B cell (primary cell): ENCODE measurements around the gene B3GNT9. TPM values are rescaled to one million over a fixed set of nuclear protein-coding genes. Genes with fewer than 3 reads are reported as not detected.
A peak's percentile ranks its signal among the peaks of the same experiment; 100 is the strongest.

Experiments
- ATAC-seq: fragments of 200-7000 bp; cut with Tn5 transposase; one replicate; pipeline ENCODE4 v1.10.0; 2021; ENCODE audit warnings: low read depth, mild to moderate bottlenecking, moderate number of reproducible peaks, moderate library complexity
- CTCF ChIA-PET: fragments of 350-600 bp; sonication (Branson Sonifier 250); formaldehyde crosslinking; loops from one replicate; lab custom pipeline; 2021; ENCODE audit warnings: antibody characterized with exemption, inconsistent platforms; lab: Charles Lee
- POLR2A ChIA-PET: fragments of 350-600 bp; sonication (Branson Sonifier 250); formaldehyde crosslinking; loops from one replicate; lab custom pipeline; 2021; ENCODE audit warnings: antibody characterized with exemption; lab: Charles Lee
- DNase-seq: peaks from one replicate; pipeline ENCODE4 v3.0.0; 2013
- H2AFZ ChIP-seq: 2 replicates; pipeline ENCODE4 v1.6.1; 2012; ENCODE audit warnings: mild to moderate bottlenecking, low read depth, low read length; ENCODE audit not compliant: insufficient read depth, poor library complexity, severe bottlenecking
- H3K27ac ChIP-seq, 2 donors: 1 replicate in 1 of 2; 2 replicates in 1 of 2; pipeline ENCODE4 v1.5.1; 2012 to 2013; ENCODE audit warnings: low read length in 2 of 2, mild to moderate bottlenecking in 2 of 2, moderate library complexity in 1 of 2
- H3K27me3 ChIP-seq, 4 experiments: fragments of 200-600 bp in 1 of 4; sonication (generic) in 1 of 4; replicated peaks in 1 of 4; 1 replicate in 2 of 4; 2 replicates in 2 of 4; pipeline versions ENCODE4 v1.6.1 to v1.7.0; 2013 to 2016; ENCODE audit warnings: low read length in 3 of 4, mild to moderate bottlenecking in 2 of 4, mixed read lengths in 1 of 4, moderate library complexity in 1 of 4; ENCODE audit not compliant: insufficient read depth in 4 of 4, control insufficient read depth in 3 of 4; ENCODE audit errors: control extremely low read depth in 1 of 4
- H3K36me3 ChIP-seq, 2 experiments: replicated peaks in 1 of 2; 1 replicate in 1 of 2; 2 replicates in 1 of 2; pipeline versions ENCODE4 v1.6.1 to v1.7.1; 2013; ENCODE audit warnings: low read length in 1 of 2; ENCODE audit not compliant: insufficient read depth in 2 of 2, control insufficient read depth in 1 of 2; ENCODE audit errors: control extremely low read depth in 1 of 2, extremely low read depth in 1 of 2
- H3K4me1 ChIP-seq, 2 donors: fragments of 200-600 bp in 1 of 2; sonication (generic) in 1 of 2; 1 replicate in 1 of 2; 2 replicates in 1 of 2; pipeline versions ENCODE4 v1.5.1 to v1.6.1; 2013 to 2017; ENCODE audit warnings: low read length in 2 of 2; ENCODE audit not compliant: control insufficient read depth in 2 of 2, insufficient read depth in 2 of 2
- H3K4me2 ChIP-seq: replicated peaks from 2 replicates; pipeline ENCODE3; 2012; ENCODE audit warnings: mild to moderate bottlenecking, low read depth, low read length; ENCODE audit not compliant: poor library complexity, severe bottlenecking
- H3K4me3 ChIP-seq, 5 experiments: fragments of 200-600 bp in 1 of 5; sonication (generic) in 1 of 5; 1 replicate in 3 of 5; 2 replicates in 2 of 5; pipeline versions ENCODE4 v1.5.1 to v1.7.0; 2011 to 2016; ENCODE audit warnings: low read length in 4 of 5, mild to moderate bottlenecking in 4 of 5, low read depth in 2 of 5, control low read depth in 1 of 5, moderate library complexity in 1 of 5; ENCODE audit not compliant: insufficient read depth in 1 of 5; ENCODE audit errors: control extremely low read depth in 1 of 5, extremely low read depth in 1 of 5
- H3K79me2 ChIP-seq: fragments of 200-600 bp; sonication (generic); one replicate; pipeline ENCODE4 v1.6.0; 2016; ENCODE audit warnings: low read length; ENCODE audit not compliant: control insufficient read depth, insufficient read depth
- H3K9ac ChIP-seq: fragments of 200-600 bp; sonication (generic); 2 replicates; pipeline ENCODE4 v1.6.1; 2017; ENCODE audit warnings: mild to moderate bottlenecking, low read length, moderate library complexity
- H3K9me3 ChIP-seq, 3 donors: one replicate each; pipeline versions ENCODE4 v1.6.1 to v1.7.1; 2013; ENCODE audit warnings: low read length in 2 of 3; ENCODE audit not compliant: control insufficient read depth in 2 of 3, insufficient read depth in 1 of 3; ENCODE audit errors: control extremely low read depth in 1 of 3
- H4K20me1 ChIP-seq: 2 replicates; pipeline ENCODE4 v1.6.0; 2012; ENCODE audit warnings: mild to moderate bottlenecking, low read length; ENCODE audit not compliant: insufficient read depth, control insufficient read depth, poor library complexity, severe bottlenecking
- H3K27ac Mint-ChIP-seq: one replicate; pipeline ENCODE4 v1.8.0; 2021; ENCODE audit warnings: mixed read lengths
- H3K27me3 Mint-ChIP-seq: one replicate; pipeline ENCODE4 v1.8.0; 2021; ENCODE audit warnings: mixed read lengths
- H3K4me1 Mint-ChIP-seq: one replicate; pipeline ENCODE4 v1.8.0; 2021; ENCODE audit warnings: mixed read lengths
- H3K4me3 Mint-ChIP-seq: one replicate; pipeline ENCODE4 v1.8.0; 2021; ENCODE audit warnings: mixed read lengths
- H3K9me3 Mint-ChIP-seq: one replicate; pipeline ENCODE4 v1.8.0; 2022; ENCODE audit warnings: mixed read lengths; ENCODE audit not compliant: insufficient read depth
- EZH2 ChIP-seq: IDR thresholded peaks from 2 replicates; pipeline ENCODE4 v1.6.1; 2012; ENCODE audit warnings: borderline replicate concordance, low read depth, mild to moderate bottlenecking, moderate library complexity, low read length; ENCODE audit not compliant: insufficient read depth, poor library complexity, severe bottlenecking
- WGBS: methylation state at CpG from one replicate; pipeline ENCODE4 v1.1.5; 2013; ENCODE audit warnings: missing lambda C conversion rate; ENCODE audit not compliant: insufficient coverage; 5-methylcytosine and 5-hydroxymethylcytosine counted together
- intact Hi-C: fragments of 100-400 bp; cut with micrococcal nuclease; formaldehyde crosslinking; loops from one replicate; pipeline ENCODE4 v1.10.0; 2022
- polyA plus RNA-seq: library from polyadenylated mRNA; depleted of rRNA; stranded (reverse); fragments of >200 nt; gene quantifications from 2 replicates; pipeline ENCODE4 v1.2.3, GENCODE V29; 2012
- total RNA-seq, 2 donors: library from RNA; stranded (reverse); fragments of 120-200 nt in 1 of 2; gene quantifications; 1 replicate in 1 of 2; 2 replicates in 1 of 2; pipeline versions ENCODE4 v1.2.3 to v1.2.4, GENCODE V29; 2013 to 2022
- TF ChIP-seq, protein P1 (sequence below): fragments of 200-600 bp; IDR thresholded peaks from one replicate; pipeline ENCODE4 v1.8.0; 2022; ENCODE audit warnings: antibody characterized with exemption, mild to moderate bottlenecking

Gene B3GNT9
- total and polyA plus RNA-seq, 2 donors (not counting 1 experiment from before 2014, with no cell fraction given), result 1.6 to 2.5 TPM

DNA sequence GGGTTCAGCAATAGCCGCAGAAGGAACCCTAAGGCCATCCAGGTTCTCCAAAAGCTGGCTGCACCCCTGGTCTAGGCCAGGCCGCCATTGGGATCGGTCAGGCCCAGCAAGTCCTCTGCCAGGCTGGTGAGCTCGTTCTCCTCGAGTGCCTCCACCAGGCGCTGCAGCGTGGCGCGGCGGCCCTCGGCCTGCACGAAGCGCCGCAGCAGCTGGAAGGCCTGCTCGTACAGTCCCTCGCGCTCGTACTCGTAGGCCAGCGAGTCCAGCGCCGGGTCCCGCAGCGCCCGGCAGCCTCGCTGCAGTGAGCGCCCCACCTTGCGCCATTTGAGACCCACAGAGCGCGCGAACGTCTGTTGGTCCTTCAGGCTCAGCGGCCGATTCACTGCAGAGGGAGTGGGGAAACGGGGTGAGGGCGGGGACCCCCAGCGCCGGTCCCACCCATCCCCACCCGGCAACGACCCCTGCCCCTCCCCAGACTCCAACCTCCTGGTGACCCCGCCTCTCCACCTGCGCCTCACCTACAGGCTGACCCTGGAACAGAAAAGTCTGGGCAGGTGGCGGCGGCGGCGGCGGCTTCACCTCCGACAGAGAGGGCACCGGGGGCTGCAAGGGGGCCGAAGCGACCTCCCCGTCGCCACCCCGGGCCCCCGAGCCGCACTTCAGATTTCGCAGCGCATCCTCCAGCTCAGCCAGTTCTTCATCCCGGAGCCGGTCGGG is 3.9 kb upstream of the B3GNT9 start:
- peak; percentile 35 for DNase-seq
- intact Hi-C loops, result loop anchor here (1.0 to 2.0 kb wide), 4 partner anchors 45 to 207 kb away; partner anchors contain the start of gene PHAF1
- Histone ChIP-seq H4K20me1 (peaks cover 51% of the 10 kb centered on the region), H3K4me1 (peaks cover 37 to 46% of the 10 kb centered on the region in 2 donors), H3K79me2 (no peaks in the 10 kb centered on the region), H3K4me2 (peak overlapping the region; percentile 71), H3K27me3 (peaks cover 0 to 25% (median 7%) of the 10 kb centered on the region in 4 experiments), H3K9me3 (peaks cover 0 to 10% (median 0%) of the 10 kb centered on the region in 3 donors), H3K4me3 (peak overlapping the region in 2 of 5 experiments; percentile 8 to 29), H3K9ac (no peak overlapping the region), H3K27ac (no peak overlapping the region), H2AFZ (peak overlapping the region; percentile 9), H3K36me3 (no peaks in the 10 kb centered on the region)
- no peak overlapping the region for H3K27ac Mint-ChIP-seq
- H3K9me3 Mint-ChIP-seq, result no peaks in the 10 kb centered on the region
- TF ChIP-seq, protein P1, sequence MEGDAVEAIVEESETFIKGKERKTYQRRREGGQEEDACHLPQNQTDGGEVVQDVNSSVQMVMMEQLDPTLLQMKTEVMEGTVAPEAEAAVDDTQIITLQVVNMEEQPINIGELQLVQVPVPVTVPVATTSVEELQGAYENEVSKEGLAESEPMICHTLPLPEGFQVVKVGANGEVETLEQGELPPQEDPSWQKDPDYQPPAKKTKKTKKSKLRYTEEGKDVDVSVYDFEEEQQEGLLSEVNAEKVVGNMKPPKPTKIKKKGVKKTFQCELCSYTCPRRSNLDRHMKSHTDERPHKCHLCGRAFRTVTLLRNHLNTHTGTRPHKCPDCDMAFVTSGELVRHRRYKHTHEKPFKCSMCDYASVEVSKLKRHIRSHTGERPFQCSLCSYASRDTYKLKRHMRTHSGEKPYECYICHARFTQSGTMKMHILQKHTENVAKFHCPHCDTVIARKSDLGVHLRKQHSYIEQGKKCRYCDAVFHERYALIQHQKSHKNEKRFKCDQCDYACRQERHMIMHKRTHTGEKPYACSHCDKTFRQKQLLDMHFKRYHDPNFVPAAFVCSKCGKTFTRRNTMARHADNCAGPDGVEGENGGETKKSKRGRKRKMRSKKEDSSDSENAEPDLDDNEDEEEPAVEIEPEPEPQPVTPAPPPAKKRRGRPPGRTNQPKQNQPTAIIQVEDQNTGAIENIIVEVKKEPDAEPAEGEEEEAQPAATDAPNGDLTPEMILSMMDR, result no peak
- H3K27me3 Mint-ChIP-seq, result peaks cover 4% of the 10 kb centered on the region
- CTCF ChIA-PET, result interaction anchor here (0.6 to 2.6 kb wide), 61 partner anchors 9 to 597 kb away, joined by 3 to 27 read pairs (median 4); partner anchors contain the start of genes ATP6V0D1, CBFB, CES3 and NOL3
- H3K4me1 Mint-ChIP-seq, result peaks cover 48% of the 10 kb centered on the region
- WGBS, result 56% methylated on average over 53 of the region's 61 CpGs
- ATAC-seq, result no peak
- POLR2A ChIA-PET, result interaction anchor here (0.5 to 1.0 kb wide), 4 partner anchors 9 to 239 kb away, joined by 3 to 9 read pairs (median 4); no protein-coding TSS in a partner anchor
- H3K4me3 Mint-ChIP-seq, result peak overlapping the region; percentile 72

GRCh38 chr16:67151431-67152097 is 766 bp upstream of the B3GNT9 start:
- Histone ChIP-seq H3K79me2 (no peaks in the 10 kb centered on the region), H3K4me2 (no peak overlapping the region), H3K36me3 (peaks cover 0 to 19% of the 10 kb centered on the region in 2 experiments), H3K4me3 (no peak overlapping the region), H2AFZ (no peak overlapping the region), H4K20me1 (peaks cover 29% of the 10 kb centered on the region), H3K4me1 (peaks cover 21 to 26% of the 10 kb centered on the region in 2 donors), H3K9me3 (peaks cover 0 to 22% (median 0%) of the 10 kb centered on the region in 3 donors), H3K27me3 (peaks cover 0 to 36% (median 10%) of the 10 kb centered on the region in 4 experiments), H3K27ac (no peak overlapping the region), H3K9ac (no peak overlapping the region)
- intact Hi-C loops, result loop anchor here (1.0 kb wide), 1 partner anchor 169 kb away; no protein-coding TSS in a partner anchor
- ATAC-seq (no peak), DNase-seq (no peak)
- no peak for TF ChIP-seq EZH2
- TF ChIP-seq, protein P1, result no peak
- no peaks in the 10 kb centered on the region for H3K9me3 Mint-ChIP-seq
- no peak overlapping the region for H3K27ac Mint-ChIP-seq
- 75% methylated on average over 7 of the region's 8 CpGs for WGBS
- ChIA-PET POLR2A (no interaction called here), CTCF (interaction anchor here (0.8 to 1.5 kb wide), 5 partner anchors 18 to 193 kb away, joined by 3 to 4 read pairs (median 4); partner anchors contain the start of genes CBFB and NOL3)
- H3K27me3 Mint-ChIP-seq, result peaks cover 20% of the 10 kb centered on the region
- H3K4me1 Mint-ChIP-seq, result peaks cover 29% of the 10 kb centered on the region
- H3K4me3 Mint-ChIP-seq, result peak overlapping the region; percentile 73
